ENCODE data around the gene POLN. TPM values are rescaled to one million over a fixed set of nuclear protein-coding genes. Genes with fewer than 3 reads are reported as not detected.

The POLN gene
- total RNA-seq, 2 experiments from 2014 or later, result 2.1 to 2.3 TPM

DNA sequence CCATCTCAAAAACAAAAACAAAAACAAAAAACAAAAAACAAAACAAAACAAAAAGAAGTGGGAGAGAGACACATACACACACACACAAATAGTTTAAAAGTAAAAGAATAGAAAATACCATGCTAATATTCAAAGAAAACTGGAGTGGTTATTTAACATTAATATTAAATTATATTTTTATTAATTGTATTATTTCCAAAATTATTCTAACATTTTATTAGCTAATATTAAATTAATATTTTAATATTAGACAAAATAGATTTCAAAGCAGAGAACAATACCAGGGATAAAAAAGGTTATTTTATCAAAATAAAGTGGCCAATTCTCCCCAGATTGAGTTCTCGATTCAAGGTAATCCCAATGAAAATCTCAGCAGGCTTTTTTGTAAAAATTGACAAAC lies 91.8 kb downstream of the POLN start:
- CTCF ChIA-PET, result no interaction called here
- H3K4me3 Mint-ChIP-seq, result no peak overlapping the region

DNA sequence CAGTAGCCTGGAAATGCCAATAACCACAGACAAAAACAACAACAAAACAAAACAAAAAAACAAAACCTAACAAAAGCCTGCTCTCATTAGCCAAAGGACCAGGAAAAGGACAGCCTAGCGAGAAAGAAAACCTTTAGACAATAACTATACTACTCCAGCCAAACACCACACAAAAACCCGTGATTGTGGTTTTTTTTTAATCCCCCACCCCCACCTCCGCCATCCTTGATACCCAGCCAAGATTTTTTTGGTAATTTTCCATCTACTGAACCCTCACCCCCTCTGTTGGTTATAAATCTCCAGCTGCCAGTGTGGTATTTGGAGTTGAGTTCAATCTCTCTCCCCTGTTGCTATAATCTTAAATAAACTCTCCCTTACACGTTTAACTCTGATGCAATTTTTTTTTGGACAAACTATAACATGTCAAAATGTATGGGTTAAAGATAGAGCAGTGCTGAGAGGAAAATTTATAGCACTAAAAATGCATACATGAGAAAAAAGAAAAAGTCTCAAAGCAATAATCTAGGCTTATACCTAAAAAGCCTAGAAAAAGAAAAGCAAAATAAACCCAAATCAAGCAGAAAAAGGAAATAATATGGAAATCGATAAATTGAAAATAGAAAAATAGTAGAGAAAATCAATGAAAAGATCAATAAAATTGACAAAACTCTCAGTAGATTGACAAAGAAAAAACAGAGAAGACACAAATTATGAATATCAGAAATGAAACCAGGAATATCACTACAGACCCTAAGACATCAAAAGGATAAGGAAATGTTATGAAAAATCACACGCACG lies 99.1 kb downstream of the POLN start:
- no peaks in the 10 kb centered on the region for H3K36me3 ChIP-seq (ENCODE audit: insufficient read depth, low read length)
- H3K27ac Mint-ChIP-seq, result peak overlapping the region; percentile 60
- H3K9me3 ChIP-seq (ENCODE audit: control insufficient read depth in 1 of 2, insufficient read depth in 1 of 2, low read length in 2 of 2), result no peaks in the 10 kb centered on the region
- no peaks in the 10 kb centered on the region for H3K27me3 Mint-ChIP-seq
- intact Hi-C loops (cut with DNase I, micrococcal nuclease), result no loop called here
- ChIA-PET CTCF (no interaction called here), POLR2A (no interaction called here)
- TF ChIP-seq, protein P1, sequence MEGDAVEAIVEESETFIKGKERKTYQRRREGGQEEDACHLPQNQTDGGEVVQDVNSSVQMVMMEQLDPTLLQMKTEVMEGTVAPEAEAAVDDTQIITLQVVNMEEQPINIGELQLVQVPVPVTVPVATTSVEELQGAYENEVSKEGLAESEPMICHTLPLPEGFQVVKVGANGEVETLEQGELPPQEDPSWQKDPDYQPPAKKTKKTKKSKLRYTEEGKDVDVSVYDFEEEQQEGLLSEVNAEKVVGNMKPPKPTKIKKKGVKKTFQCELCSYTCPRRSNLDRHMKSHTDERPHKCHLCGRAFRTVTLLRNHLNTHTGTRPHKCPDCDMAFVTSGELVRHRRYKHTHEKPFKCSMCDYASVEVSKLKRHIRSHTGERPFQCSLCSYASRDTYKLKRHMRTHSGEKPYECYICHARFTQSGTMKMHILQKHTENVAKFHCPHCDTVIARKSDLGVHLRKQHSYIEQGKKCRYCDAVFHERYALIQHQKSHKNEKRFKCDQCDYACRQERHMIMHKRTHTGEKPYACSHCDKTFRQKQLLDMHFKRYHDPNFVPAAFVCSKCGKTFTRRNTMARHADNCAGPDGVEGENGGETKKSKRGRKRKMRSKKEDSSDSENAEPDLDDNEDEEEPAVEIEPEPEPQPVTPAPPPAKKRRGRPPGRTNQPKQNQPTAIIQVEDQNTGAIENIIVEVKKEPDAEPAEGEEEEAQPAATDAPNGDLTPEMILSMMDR (IDR thresholded peaks at IDR 0.05), result no peak
- H3K4me1 Mint-ChIP-seq (ENCODE audit: low read depth), result peaks cover 24% of the 10 kb centered on the region
- no peaks in the 10 kb centered on the region for H3K27me3 ChIP-seq (ENCODE audit: control insufficient read depth in 1 of 2, insufficient read depth in 2 of 2, low read length in 2 of 2)
- H3K9me3 Mint-ChIP-seq, result no peaks in the 10 kb centered on the region
- no peak overlapping the region for H3K4me3 ChIP-seq (ENCODE audit: low read length)
- no peak for ATAC-seq (ENCODE audit: poor library complexity)
- no peak overlapping the region for H3K4me3 Mint-ChIP-seq
- no peaks in the 10 kb centered on the region for H3K36me3 Mint-ChIP-seq (ENCODE audit: low read depth)
- peaks cover 9% of the 10 kb centered on the region for H3K4me1 ChIP-seq (ENCODE audit: insufficient read depth, low read length)
- no peak overlapping the region for H3K27ac ChIP-seq (ENCODE audit: low read depth in 1 of 2, low read length in 2 of 2)
- DNase-seq, result no peak

More for the DNA sequence above, 91.8 kb downstream of the POLN start:
- no peaks in the 10 kb centered on the region for H3K4me1 ChIP-seq (ENCODE audit: insufficient read depth, low read length)
- Mint-ChIP-seq H3K27ac (no peak overlapping the region), H3K4me1 (ENCODE audit: low read depth) (no peaks in the 10 kb centered on the region), H3K9me3 (peaks cover 3% of the 10 kb centered on the region), H3K27me3 (no peaks in the 10 kb centered on the region), H3K36me3 (ENCODE audit: low read depth) (peaks cover 4% of the 10 kb centered on the region)
- POLR2A ChIA-PET, result no interaction called here
- no peak for ATAC-seq (ENCODE audit: poor library complexity)
- peaks cover 0 to 8% of the 10 kb centered on the region in 2 experiments for H3K9me3 ChIP-seq (ENCODE audit: control insufficient read depth in 1 of 2, insufficient read depth in 1 of 2, low read length in 2 of 2)
- no peaks in the 10 kb centered on the region for H3K27me3 ChIP-seq (ENCODE audit: control insufficient read depth in 1 of 2, insufficient read depth in 2 of 2, low read length in 2 of 2)
- TF ChIP-seq, protein P1 (IDR thresholded peaks at IDR 0.05), result no peak
- no peak overlapping the region for H3K27ac ChIP-seq (ENCODE audit: low read depth in 1 of 2, low read length in 2 of 2)
- no peak overlapping the region for H3K4me3 ChIP-seq (ENCODE audit: low read length)
- intact Hi-C loops (cut with DNase I, micrococcal nuclease), result no loop called here
- no peak for DNase-seq
- H3K36me3 ChIP-seq (ENCODE audit: insufficient read depth, low read length), result no peaks in the 10 kb centered on the region

DNA sequence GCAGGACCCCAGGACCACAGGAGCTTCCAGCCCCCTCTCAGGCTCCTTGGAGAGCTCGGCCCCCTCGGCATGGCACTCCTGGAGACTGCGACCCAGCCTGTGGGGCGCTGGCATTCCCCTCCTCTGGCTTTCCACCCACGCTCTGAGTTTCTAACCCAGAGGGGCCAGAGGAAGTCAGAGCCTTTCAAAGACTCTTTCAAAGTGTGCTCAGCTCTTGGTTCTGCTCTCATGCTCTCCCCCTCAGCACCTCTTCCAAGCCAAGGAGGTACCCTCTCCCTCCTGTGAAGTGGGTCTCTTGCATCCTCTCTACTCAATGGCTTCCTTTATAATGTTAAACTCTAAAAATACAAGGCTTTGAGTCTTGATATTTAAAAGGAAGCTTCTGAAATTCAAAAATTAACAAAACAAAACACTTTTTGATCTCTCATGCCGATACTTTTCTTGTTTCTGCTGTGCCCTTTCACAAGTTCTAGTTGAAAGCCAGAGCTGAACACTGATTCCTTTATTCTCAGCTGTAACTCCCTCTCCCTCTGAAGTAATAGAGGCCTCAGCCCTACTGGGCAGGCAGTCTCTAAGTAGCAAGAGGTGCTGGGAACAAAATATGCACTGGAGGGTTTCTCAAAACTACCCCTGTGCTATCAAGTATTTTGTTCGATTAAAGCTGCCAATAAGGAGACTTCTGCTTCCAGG lies 100.0 kb downstream of the POLN start:
- Histone ChIP-seq H3K36me3 (ENCODE audit: insufficient read depth, low read length) (no peaks in the 10 kb centered on the region), H3K9me3 (ENCODE audit: control insufficient read depth in 1 of 2, insufficient read depth in 1 of 2, low read length in 2 of 2) (no peaks in the 10 kb centered on the region), H3K4me1 (ENCODE audit: insufficient read depth, low read length) (peaks cover 9% of the 10 kb centered on the region), H3K4me3 (ENCODE audit: low read length) (no peak overlapping the region), H3K27ac (ENCODE audit: low read depth in 1 of 2, low read length in 2 of 2) (no peak overlapping the region), H3K27me3 (ENCODE audit: control insufficient read depth in 1 of 2, insufficient read depth in 2 of 2, low read length in 2 of 2) (no peaks in the 10 kb centered on the region)
- peak in 1 of 14 experiments; percentile 12 for DNase-seq
- intact Hi-C loops (cut with DNase I, micrococcal nuclease), result no loop called here
- ChIA-PET CTCF (no interaction called here), POLR2A (no interaction called here)
- Mint-ChIP-seq H3K9me3 (no peaks in the 10 kb centered on the region), H3K27me3 (no peaks in the 10 kb centered on the region), H3K4me3 (no peak overlapping the region), H3K36me3 (ENCODE audit: low read depth) (no peaks in the 10 kb centered on the region), H3K4me1 (ENCODE audit: low read depth) (peaks cover 27% of the 10 kb centered on the region), H3K27ac (peak overlapping the region; percentile 60)
- TF ChIP-seq, protein P1 (IDR thresholded peaks at IDR 0.05), result no peak
- no peak for ATAC-seq (ENCODE audit: poor library complexity)
